ENCODE measurements around the gene TARDBP.
"Not testable (repeated sequence)": the region's sequence is repeated elsewhere in the genome, so short reads cannot be mapped to it uniquely, and the experiment has no call there.

The TARDBP gene

GRCh38 chr1:11012260-11013159, at the start of gene TARDBP:
TARDBP (plus strand) TSS chr1:11012654; CDS start chr1:11013728, 1,074 bp downstream.
- DNase-seq (ENCODE audit: low spot score): peak; percentile 89

GRCh38 chr1:10965546-10966226, 46.8 kb upstream of the TARDBP start:
- DNase-seq (ENCODE audit: low spot score): no peak

GRCh38 chr1:10967090-10967489, 45.4 kb upstream of the TARDBP start:
- DNase-seq (ENCODE audit: low spot score): no peak

- DNase-seq (ENCODE audit: low spot score): peak; percentile 67
Observed at GRCh38 chr1:10968411-10968826, 44.0 kb upstream of the TARDBP start.

- DNase-seq (ENCODE audit: low spot score): no peak
Observed at GRCh38 chr1:10969267-10969970, 43.0 kb upstream of the TARDBP start.

GRCh38 chr1:10969971-10970332, 42.5 kb upstream of the TARDBP start:
- no peak for DNase-seq (ENCODE audit: low spot score)

GRCh38 chr1:10973552-10973951, 38.9 kb upstream of the TARDBP start:
- no peak for DNase-seq (ENCODE audit: low spot score)

- DNase-seq (ENCODE audit: low spot score): no peak
Observed at GRCh38 chr1:10973956-10974881, 38.2 kb upstream of the TARDBP start.

GRCh38 chr1:10975567-10976326, 36.7 kb upstream of the TARDBP start:
- DNase-seq (ENCODE audit: low spot score): no peak

- no peak for DNase-seq (ENCODE audit: low spot score)
Observed at GRCh38 chr1:10978719-10979118, 33.7 kb upstream of the TARDBP start.

- DNase-seq (ENCODE audit: low spot score): peak; percentile 92
Observed at GRCh38 chr1:10979483-10979920, 33.0 kb upstream of the TARDBP start.

- DNase-seq (ENCODE audit: low spot score): peak; percentile 95
Observed at GRCh38 chr1:10980094-10980577, 32.3 kb upstream of the TARDBP start.

GRCh38 chr1:10980841-10981727, 31.4 kb upstream of the TARDBP start:
- peak; percentile 92 for DNase-seq (ENCODE audit: low spot score)

GRCh38 chr1:10986525-10986890, 25.9 kb upstream of the TARDBP start:
- DNase-seq (ENCODE audit: low spot score): no peak

- no peak for DNase-seq (ENCODE audit: low spot score)
Observed at GRCh38 chr1:10987840-10988417, 24.5 kb upstream of the TARDBP start.

GRCh38 chr1:10989095-10989494, 23.4 kb upstream of the TARDBP start:
- no peak for DNase-seq (ENCODE audit: low spot score)

- DNase-seq (ENCODE audit: low spot score): not testable (repeated sequence)
Observed at GRCh38 chr1:10989920-10990516, 22.4 kb upstream of the TARDBP start.

GRCh38 chr1:10990828-10991227, 21.6 kb upstream of the TARDBP start:
- no peak for DNase-seq (ENCODE audit: low spot score)

- not testable (repeated sequence) for DNase-seq (ENCODE audit: low spot score)
Observed at GRCh38 chr1:10992004-10992403, 20.4 kb upstream of the TARDBP start.
